Hepatocyte (in vitro differentiated cells): ENCODE results near the gene SEC23A.
"Not testable (repeated sequence)": the region's sequence is repeated elsewhere in the genome, so short reads cannot be mapped to it uniquely, and the experiment has no call there.

Experiments
- CTCF ChIP-seq: fragments of 200-600 bp; sonication (generic); IDR thresholded peaks from 2 replicates; pipeline ENCODE4 v1.5.1; 2016; ENCODE audit warnings: antibody characterized with exemption, mild to moderate bottlenecking; ENCODE audit not compliant: poor library complexity
- EZH2 ChIP-seq: fragments of 200-600 bp; sonication (generic); IDR thresholded peaks from 2 replicates; pipeline ENCODE4 v1.6.1; 2016; ENCODE audit warnings: antibody characterized with exemption, mild to moderate bottlenecking, borderline replicate concordance
- EZH2phosphoT487 ChIP-seq: fragments of 200-600 bp; sonication (generic); IDR thresholded peaks from one replicate; pipeline ENCODE4 v1.6.1; 2018; ENCODE audit warnings: antibody characterized with exemption, mild to moderate bottlenecking, low read depth, moderate library complexity; ENCODE audit not compliant: unreplicated experiment, severe bottlenecking

- TF ChIP-seq EZH2, CTCF, EZH2phosphoT487: not testable (repeated sequence)
Measured at GRCh38 chr14:39045889-39046288, 57.1 kb downstream of the SEC23A start.
